ENCODE measurements around the gene RAD23B. TPM values are rescaled to one million over a fixed set of nuclear protein-coding genes. Genes with fewer than 3 reads are reported as not detected.
A peak's percentile ranks its signal among the peaks of the same experiment; 100 is the strongest.

Gene RAD23B
- polyA plus RNA-seq, 3 donors: 21.6 to 50.0 (median 24.7) TPM

GRCh38 chr9:107284636-107285035 is 1.6 kb downstream of the RAD23B start:
- Histone ChIP-seq H2AFZ (ENCODE audit: insufficient read depth, low read depth, low read length, poor library complexity, severe bottlenecking) (peak overlapping the region; percentile 79), H3K27me3 (ENCODE audit: control insufficient read depth in 2 of 2, insufficient read depth in 2 of 2, low read length in 2 of 2) (no peaks in the 10 kb centered on the region), H3K4me2 (replicated peaks; ENCODE audit: extremely low read depth, low read length, poor library complexity, severe bottlenecking) (peak overlapping the region; percentile 99), H4K20me1 (ENCODE audit: insufficient read depth, low read length) (peaks cover 59% of the 10 kb centered on the region), H3K79me2 (ENCODE audit: insufficient read depth, low read length) (peaks cover 66% of the 10 kb centered on the region), H3K36me3 (replicated peaks in 1 of 2; ENCODE audit: control insufficient read depth in 1 of 2, insufficient read depth in 2 of 2, low read length in 2 of 2) (no peaks in the 10 kb centered on the region), H3K4me1 (ENCODE audit: control insufficient read depth in 1 of 2, insufficient read depth in 2 of 2, low read length in 2 of 2) (peaks cover 29 to 55% of the 10 kb centered on the region in 2 donors), H3K4me3 (replicated peaks in 1 of 3; ENCODE audit: low read depth in 2 of 3, low read length in 3 of 3) (peak overlapping the region; percentile 79 to 90 (median 89)), H3K9me3 (replicated peaks in 1 of 2; ENCODE audit: control insufficient read depth in 1 of 2, insufficient read depth in 1 of 2, low read length in 2 of 2) (no peaks in the 10 kb centered on the region), H3K9ac (ENCODE audit: insufficient read depth, low read length, poor library complexity, severe bottlenecking) (peak overlapping the region; percentile 99), H3K27ac (ENCODE audit: low read depth in 1 of 2, low read length in 2 of 2) (peak overlapping the region in 1 of 2 donors; percentile 96)
- no CpG with 5 or more reads among the region's 6 CpGs for WGBS (ENCODE audit: insufficient coverage)
- TF ChIP-seq CTCF (IDR thresholded peaks at IDR 0.05): no peak
- no peak for DNase-seq
- Mint-ChIP-seq H3K4me3 (peak overlapping the region; percentile 95 to 96), H3K4me1 (peaks cover 59% of the 10 kb centered on the region), H3K27ac (peak overlapping the region; percentile 90 to 97 (median 94)), H3K9me3 (peaks cover 0 to 4% (median 0%) of the 10 kb centered on the region in 7 donors), H3K36me3 (no peaks in the 10 kb centered on the region), H3K27me3 (ENCODE audit: low read depth in 3 of 3) (peaks cover 1 to 7% (median 1%) of the 10 kb centered on the region in 3 donors)
- intact Hi-C loops (cut with micrococcal nuclease): loop anchor here in 1 of 2 donors (5.0 kb wide), 1 partner anchor 67 kb away; no protein-coding TSS in a partner anchor

- Mint-ChIP-seq H3K9me3 (peaks cover 0 to 4% (median 0%) of the 10 kb centered on the region in 7 donors), H3K4me3 (peak overlapping the region; percentile 95 to 96), H3K27me3 (ENCODE audit: low read depth in 3 of 3) (peaks cover 1 to 5% (median 1%) of the 10 kb centered on the region in 3 donors), H3K27ac (peak overlapping the region in 2 of 7 donors; percentile 90 to 97), H3K4me1 (peaks cover 63% of the 10 kb centered on the region), H3K36me3 (no peaks in the 10 kb centered on the region)
- TF ChIP-seq CTCF (IDR thresholded peaks at IDR 0.05): no peak
- Histone ChIP-seq H3K9ac (ENCODE audit: insufficient read depth, low read length, poor library complexity, severe bottlenecking) (peak overlapping the region; percentile 99), H3K4me1 (ENCODE audit: control insufficient read depth in 1 of 2, insufficient read depth in 2 of 2, low read length in 2 of 2) (peaks cover 29 to 55% of the 10 kb centered on the region in 2 donors), H3K4me2 (replicated peaks; ENCODE audit: extremely low read depth, low read length, poor library complexity, severe bottlenecking) (peak overlapping the region; percentile 99), H3K36me3 (replicated peaks in 1 of 2; ENCODE audit: control insufficient read depth in 1 of 2, insufficient read depth in 2 of 2, low read length in 2 of 2) (no peaks in the 10 kb centered on the region), H3K79me2 (ENCODE audit: insufficient read depth, low read length) (peaks cover 72% of the 10 kb centered on the region), H3K27me3 (ENCODE audit: control insufficient read depth in 2 of 2, insufficient read depth in 2 of 2, low read length in 2 of 2) (no peaks in the 10 kb centered on the region), H3K27ac (ENCODE audit: low read depth in 1 of 2, low read length in 2 of 2) (peak overlapping the region in 1 of 2 donors; percentile 96), H4K20me1 (ENCODE audit: insufficient read depth, low read length) (peaks cover 66% of the 10 kb centered on the region), H3K4me3 (replicated peaks in 1 of 3; ENCODE audit: low read depth in 2 of 3, low read length in 3 of 3) (peak overlapping the region in 2 of 3 experiments; percentile 89 to 90), H2AFZ (ENCODE audit: insufficient read depth, low read depth, low read length, poor library complexity, severe bottlenecking) (no peak overlapping the region), H3K9me3 (replicated peaks in 1 of 2; ENCODE audit: control insufficient read depth in 1 of 2, insufficient read depth in 1 of 2, low read length in 2 of 2) (no peaks in the 10 kb centered on the region)
- 44% methylated on average over 3 of the region's 6 CpGs for WGBS (ENCODE audit: insufficient coverage)
- no peak for DNase-seq
- intact Hi-C loops (cut with micrococcal nuclease): no loop called here
Measured at GRCh38 chr9:107285286-107285685, 2.2 kb downstream of the RAD23B start.

All from CD14-positive monocyte (primary cell).